HG02571 (cell line): Measurements from ENCODE around the gene GRM4.

ENCODE experiments used
- ATAC-seq: cut with Tn5 transposase; IDR thresholded peaks from one replicate; pipeline ENCODE4 v1.9.1; 2021; ENCODE audit warnings: mild to moderate bottlenecking, moderate library complexity; ENCODE audit not compliant: unreplicated experiment

The GRM4 gene

GRCh38 chr6:34086558-34086957 lies 59.3 kb downstream of the GRM4 start:
- ATAC-seq = no peak

GRCh38 chr6:34085453-34086170 lies 60.3 kb downstream of the GRM4 start:
- no peak for ATAC-seq

- no peak for ATAC-seq
Measured at GRCh38 chr6:34084591-34085290, 61.1 kb downstream of the GRM4 start.

DNA sequence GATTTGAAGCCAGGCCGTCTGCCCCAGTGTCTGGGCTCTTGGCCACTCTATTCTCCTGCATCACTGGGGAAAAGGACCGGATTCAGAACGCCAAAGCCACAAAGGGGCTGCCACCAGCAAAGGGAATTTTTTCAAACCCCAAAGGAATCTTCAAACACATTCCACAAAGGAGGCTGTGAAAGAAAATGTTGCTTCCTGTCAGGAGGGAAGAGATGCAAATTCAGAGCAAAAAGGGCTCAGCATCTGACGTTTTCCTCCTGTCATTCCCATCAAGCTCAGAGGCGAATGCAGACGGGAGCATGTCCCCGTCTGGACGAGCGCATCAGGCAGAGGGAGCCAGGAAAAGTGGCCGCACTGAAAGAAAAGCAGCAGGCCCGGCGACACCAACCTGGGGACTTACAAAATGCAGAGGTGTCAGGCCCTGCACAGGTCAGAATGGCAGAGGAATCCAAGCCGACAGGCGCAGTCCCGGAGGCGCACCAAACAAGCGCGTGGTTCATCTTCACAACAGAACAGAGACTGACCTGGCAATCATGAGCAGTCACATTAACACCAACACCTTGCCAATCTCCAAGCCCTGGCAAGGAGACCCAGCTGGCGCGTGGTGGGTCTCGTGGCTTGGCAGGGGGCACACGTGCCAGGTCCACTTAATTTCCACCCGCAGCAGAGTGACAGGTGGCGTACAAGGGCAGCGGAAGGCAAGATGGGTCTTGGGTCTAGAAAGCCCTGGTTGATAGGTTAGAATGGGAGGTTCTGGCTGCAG lies 62.8 kb downstream of the GRM4 start:
- no peak for ATAC-seq

- no peak for ATAC-seq
Measured at GRCh38 chr6:34082348-34082747, 63.5 kb downstream of the GRM4 start.

DNA sequence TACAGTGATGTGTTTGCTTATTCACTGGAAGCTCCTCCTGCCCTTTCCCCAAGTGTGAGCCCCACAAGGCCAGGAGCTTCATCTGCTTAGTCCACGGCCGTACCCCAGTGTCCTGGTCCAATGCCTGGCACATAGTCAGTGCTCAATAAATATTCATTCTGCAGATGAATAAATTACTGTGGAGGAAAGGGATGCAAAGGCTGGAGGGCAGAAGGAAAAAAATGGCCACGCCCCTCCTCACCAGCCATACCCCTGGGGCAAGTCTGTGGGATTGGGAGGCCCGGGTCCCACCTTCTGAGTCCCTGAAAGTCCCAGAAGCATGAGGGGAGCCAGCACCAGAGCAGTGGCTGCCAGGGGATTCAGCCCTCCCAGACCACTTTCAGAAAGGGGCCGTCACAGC lies 65.5 kb downstream of the GRM4 start:
- no peak for ATAC-seq

DNA sequence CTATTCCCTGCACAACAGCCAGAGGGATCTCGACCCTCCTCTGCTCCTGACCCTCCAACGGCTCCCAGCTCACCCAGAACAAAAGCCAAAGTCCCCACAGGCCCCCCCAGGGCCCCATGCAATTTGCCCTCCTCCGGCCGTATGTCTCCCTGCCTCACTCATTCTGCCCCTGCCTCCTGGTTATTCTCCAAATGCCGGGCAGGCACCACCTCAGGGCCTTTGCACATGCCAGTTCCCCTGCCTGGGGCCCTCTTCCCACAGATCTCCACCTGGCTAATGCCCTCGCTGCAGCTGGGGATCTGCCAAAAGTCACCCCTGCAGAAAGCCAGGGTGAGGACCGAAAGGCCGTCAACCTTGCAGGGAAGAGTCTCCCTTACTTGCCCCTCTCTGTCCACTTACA lies 66.0 kb downstream of the GRM4 start:
- ATAC-seq = no peak

DNA sequence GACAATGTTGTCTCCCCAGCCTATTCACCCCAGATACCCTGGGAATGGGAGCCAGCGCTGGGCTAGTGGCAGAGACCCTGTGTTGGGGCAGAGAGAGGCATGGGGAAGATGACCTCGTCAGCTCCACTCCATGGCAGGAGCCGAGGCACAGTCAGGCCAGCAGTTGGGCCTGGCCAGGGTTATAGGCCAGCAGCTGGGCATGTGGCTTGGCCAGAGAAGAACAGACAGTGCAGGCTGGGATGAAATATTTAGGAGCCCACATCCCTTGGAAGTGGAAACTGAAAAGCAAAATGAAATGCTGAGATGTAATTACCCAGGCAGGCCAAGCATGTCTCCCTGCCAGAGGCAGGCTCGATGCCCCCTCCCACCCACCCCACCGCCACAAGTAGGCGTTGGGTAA lies 70.0 kb downstream of the GRM4 start:
- no peak for ATAC-seq

- ATAC-seq = no peak
Measured at GRCh38 chr6:34074064-34074742, 71.7 kb downstream of the GRM4 start.

- ATAC-seq = no peak
Measured at GRCh38 chr6:34073540-34073939, 72.3 kb downstream of the GRM4 start.

- no peak for ATAC-seq
Measured at GRCh38 chr6:34072727-34073126, 73.2 kb downstream of the GRM4 start.

- no peak for ATAC-seq
Measured at GRCh38 chr6:34071884-34072379, 74.0 kb downstream of the GRM4 start.

DNA sequence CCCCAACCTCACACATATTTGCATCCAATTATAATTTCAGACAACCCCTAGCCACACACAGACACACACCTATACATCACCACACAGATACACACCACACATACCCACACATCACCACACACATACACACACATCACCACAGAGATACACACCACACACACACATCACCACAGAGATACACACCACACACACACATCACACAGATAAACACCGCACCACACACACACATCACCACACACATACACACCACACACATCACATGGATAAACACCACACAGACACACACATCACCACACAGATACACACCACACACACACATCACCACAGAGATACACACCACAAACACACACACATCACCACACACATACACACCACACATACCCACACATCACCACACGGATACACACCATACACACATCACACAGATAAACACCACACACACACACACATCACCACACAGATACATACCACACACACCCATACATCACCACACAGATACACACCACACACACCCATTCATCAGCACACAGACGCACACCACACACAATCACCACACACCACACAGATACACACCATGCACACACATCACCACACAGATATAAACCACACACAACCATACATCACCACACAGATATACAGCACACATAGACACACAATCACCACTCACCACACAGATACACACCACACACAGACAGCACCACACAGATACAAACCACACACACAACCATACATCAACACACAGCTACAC lies 74.6 kb downstream of the GRM4 start:
- ATAC-seq = no peak

DNA sequence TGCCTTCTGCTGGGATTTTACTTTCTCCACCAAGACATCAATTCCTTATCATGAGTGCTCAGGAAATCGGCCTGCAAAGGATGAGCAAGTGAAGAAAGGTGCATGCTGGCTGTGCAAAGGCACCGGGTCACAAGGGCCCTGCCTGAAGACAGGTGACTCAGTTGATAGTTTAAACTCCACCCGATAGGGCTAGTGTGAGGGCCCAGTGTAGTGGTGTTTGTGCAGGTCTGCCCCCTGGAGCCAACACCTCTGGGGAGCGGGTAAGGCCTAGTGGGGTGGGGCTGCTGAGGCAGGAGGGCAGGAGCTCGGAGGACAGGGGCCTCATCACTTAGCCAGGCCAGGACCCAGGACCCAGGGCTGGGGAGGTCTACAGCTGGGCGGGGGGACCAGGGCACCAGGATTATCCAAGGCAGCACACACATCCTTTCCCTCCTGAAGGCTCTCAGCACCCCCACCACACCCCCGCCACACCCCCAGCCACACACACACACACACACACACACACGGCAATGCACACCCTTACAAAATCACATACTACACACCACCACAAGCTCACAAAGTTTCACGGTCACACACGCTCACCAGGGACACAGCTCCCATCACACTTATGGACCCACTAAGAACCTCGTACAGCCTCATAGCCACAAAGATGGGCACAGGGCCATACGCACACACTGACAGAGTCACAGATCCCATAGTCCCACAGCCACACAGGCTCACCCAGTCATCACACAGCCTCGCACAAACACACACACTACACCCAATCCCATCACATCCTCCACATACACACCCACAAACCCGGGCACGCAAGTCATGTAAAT lies 75.4 kb downstream of the GRM4 start:
- no peak for ATAC-seq

GRCh38 chr6:34068462-34069044 lies 77.3 kb downstream of the GRM4 start:
- no peak for ATAC-seq

- ATAC-seq = no peak
Measured at GRCh38 chr6:34067814-34068213, 78.1 kb downstream of the GRM4 start.

DNA sequence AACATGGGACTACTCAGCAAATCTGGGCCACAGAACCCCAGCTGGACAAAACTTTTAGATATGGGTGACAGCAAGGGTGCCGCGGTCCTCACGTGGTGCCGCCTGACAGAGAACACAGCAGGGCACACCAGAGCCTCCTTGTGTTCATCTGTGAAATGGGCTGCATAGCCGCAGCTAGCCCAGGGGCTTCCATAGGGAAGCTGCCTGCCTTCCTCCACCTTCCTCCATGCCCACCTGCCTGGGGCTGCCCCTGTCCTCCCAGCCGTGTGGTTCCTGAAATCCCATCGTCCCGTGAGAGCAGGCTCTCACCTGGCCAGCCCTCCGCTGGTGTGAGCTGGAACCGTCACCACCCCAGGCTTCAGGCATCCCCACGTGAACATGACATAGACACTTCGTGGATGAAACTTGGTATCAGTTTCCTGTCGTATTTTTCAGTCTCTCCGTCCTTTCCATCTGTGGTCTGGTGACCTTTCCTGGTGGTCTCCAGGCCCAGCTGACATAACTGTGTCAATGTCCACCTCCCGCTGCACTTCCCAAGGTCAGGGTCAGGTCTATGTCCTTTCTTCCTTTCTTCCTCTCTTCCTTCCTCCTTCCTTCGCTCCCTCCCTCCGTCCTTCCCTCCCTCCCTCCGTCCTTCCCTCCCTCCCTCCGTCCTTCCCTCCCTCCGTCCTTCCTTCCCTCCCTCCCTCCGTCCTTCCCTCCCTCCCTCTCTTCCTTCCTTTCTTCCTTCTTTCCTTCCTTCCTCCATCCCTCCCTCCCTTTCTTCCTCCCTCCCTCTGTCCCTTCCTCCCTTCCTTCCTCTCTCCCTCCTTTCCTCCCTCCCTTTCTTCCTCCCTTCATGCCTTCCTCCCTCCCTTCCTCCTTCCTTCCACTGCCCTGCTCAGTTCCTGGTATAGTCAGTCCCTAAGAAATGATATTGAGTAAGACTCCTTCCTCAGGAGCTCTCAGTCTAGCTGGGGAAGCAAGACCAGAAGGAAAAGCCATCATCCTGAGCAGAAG lies 78.8 kb downstream of the GRM4 start:
- no peak for ATAC-seq

DNA sequence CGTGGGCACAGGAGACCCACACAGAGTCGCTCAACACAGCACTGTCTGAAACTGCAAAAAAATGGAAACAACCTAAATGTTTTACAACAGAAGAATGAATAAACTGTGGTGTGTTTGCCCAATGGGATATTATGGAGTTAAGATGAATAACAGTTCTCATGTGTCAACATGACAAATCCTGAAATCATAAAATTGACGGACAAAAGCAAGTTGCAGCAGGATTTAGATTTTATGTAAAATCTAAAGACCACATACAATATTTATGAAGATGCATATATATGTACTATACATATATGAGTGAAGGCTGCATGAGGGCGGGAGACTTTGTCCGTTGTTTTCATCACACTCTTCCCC lies 79.7 kb downstream of the GRM4 start:
- ATAC-seq = no peak
